Cardiac muscle cell (in vitro differentiated cells and primary cell): ENCODE results near the gene TIMM22. TPM values are rescaled to one million over a fixed set of nuclear protein-coding genes. Genes with fewer than 3 reads are reported as not detected.
A peak's percentile ranks its signal among the peaks of the same experiment; 100 is the strongest.

Experiments
- DNase-seq, 2 donors: peaks; one replicate each; pipeline versions ENCODE4 v3.0.0 to v3.0.0-alpha.2; 2010 to 2017; ENCODE audit warnings: low read depth in 1 of 2, low spot score in 1 of 2
- H3K27ac ChIP-seq: fragments of 200-600 bp; sonication (generic); 2 replicates; pipeline ENCODE4 v1.5.1; 2016
- H3K27me3 ChIP-seq: fragments of 200-600 bp; sonication (generic); 2 replicates; pipeline ENCODE4 v1.6.0; 2016; ENCODE audit warnings: control low read depth
- H3K36me3 ChIP-seq: fragments of 200-600 bp; sonication (generic); 2 replicates; pipeline ENCODE4 v1.5.1; 2016; ENCODE audit warnings: control low read depth
- H3K4me1 ChIP-seq: fragments of 200-600 bp; sonication (generic); 2 replicates; pipeline ENCODE4 v1.8.1; 2017; ENCODE audit warnings: low read depth, mild to moderate bottlenecking, mixed run types
- H3K4me3 ChIP-seq: fragments of 200-600 bp; sonication (generic); 2 replicates; pipeline ENCODE4 v1.5.1; 2016; ENCODE audit warnings: mild to moderate bottlenecking
- H3K9me3 ChIP-seq: fragments of 200-600 bp; sonication (generic); 2 replicates; pipeline ENCODE4 v1.5.1; 2017; ENCODE audit warnings: low read depth, mild to moderate bottlenecking, control low read depth
- polyA plus RNA-seq: library from polyadenylated mRNA; unstranded; fragments of >200 nt; fragmentation: Nextera tagmentation; extraction: Ambion mirVana; gene quantifications from 2 replicates; pipeline ENCODE4 v1.2.1, GENCODE V29; 2016
- total RNA-seq: library from RNA; depleted of rRNA; stranded (reverse); fragments of >200 nt; gene quantifications from 2 replicates; pipeline ENCODE4 v1.2.3, GENCODE V29; 2016
- TF ChIP-seq, protein P1 (sequence below): IDR thresholded peaks from 2 replicates; pipeline ENCODE4 v1.5.1; 2012; ENCODE audit warnings: low read depth, mild to moderate bottlenecking, low read length

The TIMM22 gene
- total and polyA plus RNA-seq, 2 experiments from 2014 or later, result 28.4 to 33.1 TPM

DNA sequence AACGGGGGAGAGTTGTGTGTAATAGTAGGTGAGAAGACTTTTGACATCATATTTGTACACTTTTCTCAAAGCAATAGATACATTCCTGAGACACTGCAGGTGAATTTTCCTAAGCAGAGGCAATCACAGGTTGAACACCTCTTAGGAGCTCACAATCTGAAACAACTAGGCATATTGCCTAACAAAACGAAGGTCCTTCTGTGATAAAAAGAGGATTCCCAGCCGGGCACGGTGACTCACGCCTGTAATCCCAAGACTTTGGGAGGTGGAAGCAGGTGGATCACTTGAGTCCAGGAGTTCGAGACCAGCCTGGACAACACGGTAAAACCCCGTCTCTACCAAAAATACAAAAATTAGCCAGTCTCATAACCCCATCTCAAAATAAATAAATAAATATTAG is 34.8 kb upstream of the TIMM22 start:
- Histone ChIP-seq H3K4me1 (peaks cover 59% of the 10 kb centered on the region), H3K9me3 (no peaks in the 10 kb centered on the region), H3K4me3 (no peak overlapping the region), H3K36me3 (no peaks in the 10 kb centered on the region), H3K27me3 (no peaks in the 10 kb centered on the region), H3K27ac (peak overlapping the region; percentile 96)
- TF ChIP-seq, protein P1, sequence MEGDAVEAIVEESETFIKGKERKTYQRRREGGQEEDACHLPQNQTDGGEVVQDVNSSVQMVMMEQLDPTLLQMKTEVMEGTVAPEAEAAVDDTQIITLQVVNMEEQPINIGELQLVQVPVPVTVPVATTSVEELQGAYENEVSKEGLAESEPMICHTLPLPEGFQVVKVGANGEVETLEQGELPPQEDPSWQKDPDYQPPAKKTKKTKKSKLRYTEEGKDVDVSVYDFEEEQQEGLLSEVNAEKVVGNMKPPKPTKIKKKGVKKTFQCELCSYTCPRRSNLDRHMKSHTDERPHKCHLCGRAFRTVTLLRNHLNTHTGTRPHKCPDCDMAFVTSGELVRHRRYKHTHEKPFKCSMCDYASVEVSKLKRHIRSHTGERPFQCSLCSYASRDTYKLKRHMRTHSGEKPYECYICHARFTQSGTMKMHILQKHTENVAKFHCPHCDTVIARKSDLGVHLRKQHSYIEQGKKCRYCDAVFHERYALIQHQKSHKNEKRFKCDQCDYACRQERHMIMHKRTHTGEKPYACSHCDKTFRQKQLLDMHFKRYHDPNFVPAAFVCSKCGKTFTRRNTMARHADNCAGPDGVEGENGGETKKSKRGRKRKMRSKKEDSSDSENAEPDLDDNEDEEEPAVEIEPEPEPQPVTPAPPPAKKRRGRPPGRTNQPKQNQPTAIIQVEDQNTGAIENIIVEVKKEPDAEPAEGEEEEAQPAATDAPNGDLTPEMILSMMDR, result no peak
- DNase-seq, result no peak

DNA sequence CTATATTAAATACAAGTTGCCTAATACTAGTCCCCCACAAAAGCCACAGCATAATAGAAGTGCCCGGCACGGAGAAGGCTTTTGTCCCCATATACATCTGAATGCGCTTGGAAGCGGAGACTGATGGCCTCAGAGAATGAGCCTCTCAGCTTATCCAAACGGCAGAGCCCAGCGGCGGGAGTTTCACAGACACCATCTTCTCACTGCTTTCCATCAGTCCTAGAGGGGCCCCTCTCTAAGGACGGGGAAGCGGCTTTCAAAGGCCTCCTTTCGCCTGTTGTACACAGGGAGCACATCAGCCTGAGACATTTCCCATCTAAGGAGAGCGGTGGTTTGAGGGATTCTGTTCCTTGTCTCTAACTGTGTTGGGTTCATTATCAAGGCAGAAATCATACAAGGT is 34.3 kb upstream of the TIMM22 start:
- Histone ChIP-seq H3K9me3 (no peaks in the 10 kb centered on the region), H3K27me3 (no peaks in the 10 kb centered on the region), H3K4me1 (peaks cover 54% of the 10 kb centered on the region), H3K36me3 (no peaks in the 10 kb centered on the region), H3K27ac (peak overlapping the region; percentile 96), H3K4me3 (no peak overlapping the region)
- DNase-seq, result peak in 1 of 2 donors; percentile 83
- TF ChIP-seq, protein P1, result no peak

GRCh38 chr17:964876-965275 is 32.1 kb upstream of the TIMM22 start:
- Histone ChIP-seq H3K27me3 (no peaks in the 10 kb centered on the region), H3K9me3 (no peaks in the 10 kb centered on the region), H3K4me1 (peaks cover 48% of the 10 kb centered on the region), H3K36me3 (no peaks in the 10 kb centered on the region), H3K4me3 (no peak overlapping the region), H3K27ac (peak overlapping the region; percentile 96)
- peak in 1 of 2 donors; percentile 59 for DNase-seq
- TF ChIP-seq, protein P1, result no peak

DNA sequence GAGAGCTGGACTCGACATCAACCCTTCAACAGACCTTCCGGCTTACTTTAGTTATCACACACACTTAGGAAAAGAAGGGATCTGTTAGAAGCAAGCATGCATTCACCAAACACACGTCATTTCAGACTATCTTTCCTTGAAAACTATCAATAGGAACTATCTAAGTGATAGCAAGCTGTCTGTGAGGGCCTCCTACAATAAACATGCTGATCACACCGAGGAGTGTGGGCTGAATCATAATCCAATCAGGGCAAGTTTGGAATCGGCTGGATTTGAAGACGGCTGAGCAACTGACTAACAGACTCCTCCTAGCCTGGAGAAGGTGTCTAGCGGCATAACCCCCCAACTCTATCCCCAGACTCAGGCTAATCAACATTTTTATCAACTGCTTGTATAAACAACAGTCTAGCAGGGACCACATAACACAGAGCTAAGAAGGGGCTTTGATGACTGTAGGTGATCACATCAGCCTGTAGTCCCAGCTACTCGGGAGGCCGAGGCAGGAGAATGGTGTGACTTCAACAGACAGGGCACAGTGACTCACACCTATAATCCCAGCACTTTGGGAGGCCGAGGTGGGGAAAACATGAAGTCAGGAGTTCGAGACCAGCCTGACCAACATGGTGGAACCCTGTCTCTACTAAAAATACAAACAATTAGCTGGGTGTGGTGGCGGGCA is 31.5 kb upstream of the TIMM22 start:
- TF ChIP-seq, protein P1, result no peak
- no peaks in the 10 kb centered on the region for H3K9me3 ChIP-seq
- no peak overlapping the region for H3K4me3 ChIP-seq
- no peaks in the 10 kb centered on the region for H3K27me3 ChIP-seq
- no peak for DNase-seq
- H3K36me3 ChIP-seq, result no peaks in the 10 kb centered on the region
- H3K4me1 ChIP-seq, result peaks cover 54% of the 10 kb centered on the region
- peak overlapping the region; percentile 96 for H3K27ac ChIP-seq

- DNase-seq, result no peak
- Histone ChIP-seq H3K27me3 (no peaks in the 10 kb centered on the region), H3K4me3 (no peak overlapping the region), H3K36me3 (no peaks in the 10 kb centered on the region), H3K27ac (peak overlapping the region; percentile 67), H3K9me3 (no peaks in the 10 kb centered on the region), H3K4me1 (peaks cover 59% of the 10 kb centered on the region)
- TF ChIP-seq, protein P1, result no peak
Measured at GRCh38 chr17:967122-967521, 29.8 kb upstream of the TIMM22 start.
